SK-N-SH (cell line): ENCODE data around the gene LONP2. TPM values are rescaled to one million over a fixed set of nuclear protein-coding genes. Genes with fewer than 3 reads are reported as not detected.
A peak's percentile ranks its signal among the peaks of the same experiment; 100 is the strongest.

Experiments used
- CTCF ChIA-PET: fragments of 300-600, 350-600 bp; formaldehyde crosslinking; extraction: SDS; loops from one replicate; lab custom pipeline; 2021; lab: Yijun Ruan, JAX
- POLR2A ChIA-PET: fragments of 350-600 bp; sonication (Branson Sonifier 250); formaldehyde crosslinking; extraction: SDS; loops from one replicate; lab custom pipeline; 2020; ENCODE audit warnings: antibody characterized with exemption, inconsistent platforms; lab: Yijun Ruan, JAX
- DNase-seq: peaks from one replicate; pipeline ENCODE4 v3.0.0; 2012
- H2AFZ ChIP-seq: fragments of 200-600 bp; sonication (generic); 2 replicates; pipeline ENCODE4 v1.8.1; 2016; ENCODE audit warnings: antibody characterized with exemption, mild to moderate bottlenecking, low read depth
- H3F3A ChIP-seq: fragments of 200-600 bp; sonication (generic); replicated peaks from 2 replicates; pipeline ENCODE3; 2016; ENCODE audit warnings: antibody characterized with exemption, mild to moderate bottlenecking; ENCODE audit not compliant: insufficient read depth
- H3K27ac ChIP-seq, 2 experiments: fragments of 200-500 bp in 1 of 2; fragments of 200-600 bp in 1 of 2; sonication (Bioruptor generic) in 1 of 2; sonication (generic), shearing (Covaris generic) in 1 of 2; 2 replicates each; pipeline versions ENCODE4 v1.5.1 to v1.6.1; 2014 to 2016; ENCODE audit warnings: low read depth in 2 of 2, inconsistent platforms in 1 of 2, low read length in 1 of 2, mild to moderate bottlenecking in 1 of 2, mixed read lengths in 1 of 2
- H3K27me3 ChIP-seq: fragments of 200-600 bp; sonication (generic), shearing (Covaris generic); 2 replicates; pipeline ENCODE4 v1.6.1; 2016; ENCODE audit warnings: mixed run types; ENCODE audit not compliant: insufficient read depth
- H3K36me3 ChIP-seq, 2 experiments: fragments of 200-500 bp in 1 of 2; fragments of 200-600 bp in 1 of 2; sonication (Bioruptor generic) in 1 of 2; sonication (generic) in 1 of 2; replicated peaks in 1 of 2; 2 replicates each; pipeline versions ENCODE3 to v1.5.1; 2014 to 2016; ENCODE audit warnings: low read length in 1 of 2, mild to moderate bottlenecking in 1 of 2; ENCODE audit not compliant: insufficient read depth in 2 of 2, control insufficient read depth in 1 of 2
- H3K4me1 ChIP-seq, 2 experiments: fragments of 200-500 bp in 1 of 2; fragments of 200-600 bp in 1 of 2; sonication (Bioruptor generic) in 1 of 2; sonication (generic), shearing (Covaris generic) in 1 of 2; 2 replicates each; pipeline versions ENCODE4 v1.5.1 to v1.6.1; 2014 to 2016; ENCODE audit warnings: low read depth in 1 of 2, low read length in 1 of 2, mixed run types in 1 of 2; ENCODE audit not compliant: insufficient read depth in 2 of 2, control insufficient read depth in 1 of 2
- H3K4me2 ChIP-seq: fragments of 200-600 bp; sonication (generic), shearing (Covaris generic); 2 replicates; pipeline ENCODE4 v1.6.1; 2017; ENCODE audit warnings: mixed run types
- H3K4me3 ChIP-seq, 2 experiments: fragments of 200-500 bp in 1 of 2; fragments of 200-600 bp in 1 of 2; sonication (Bioruptor generic) in 1 of 2; sonication (generic), shearing (Covaris generic) in 1 of 2; 2 replicates each; pipeline versions ENCODE4 v1.5.1 to v1.8.1; 2014 to 2016; ENCODE audit warnings: low read depth in 2 of 2, inconsistent platforms in 1 of 2, low read length in 1 of 2, mild to moderate bottlenecking in 1 of 2, mixed read lengths in 1 of 2, moderate library complexity in 1 of 2
- H3K79me2 ChIP-seq: fragments of 200-600 bp; sonication (generic); 2 replicates; pipeline ENCODE4 v1.8.1; 2017; ENCODE audit warnings: mild to moderate bottlenecking; ENCODE audit not compliant: insufficient read depth
- H3K9ac ChIP-seq: fragments of 200-600 bp; sonication (generic); 2 replicates; pipeline ENCODE4 v1.6.1; 2017; ENCODE audit warnings: mixed run types
- H3K9me2 ChIP-seq: fragments of 200-600 bp; sonication (generic); 2 replicates; pipeline ENCODE4 v1.6.1; 2017; ENCODE audit warnings: mixed run types
- H3K9me3 ChIP-seq: fragments of 200-600 bp; sonication (generic); 2 replicates; pipeline ENCODE4 v1.6.1; 2017; ENCODE audit warnings: mixed run types, mild to moderate bottlenecking, moderate library complexity
- H4K20me1 ChIP-seq: fragments of 200-600 bp; sonication (generic); 2 replicates; pipeline ENCODE4 v1.6.1; 2017; ENCODE audit warnings: mild to moderate bottlenecking, mixed run types; ENCODE audit not compliant: insufficient read depth
- CTCF ChIP-seq: fragments of 200-600 bp; sonication (generic); IDR thresholded peaks from 2 replicates; pipeline ENCODE4 v1.6.1; 2017; ENCODE audit warnings: antibody characterized with exemption, mild to moderate bottlenecking, moderate library complexity
- ELF1 ChIP-seq: IDR thresholded peaks from 2 replicates; pipeline ENCODE4 v1.4.0; 2012
- EZH2phosphoT487 ChIP-seq: fragments of 200-600 bp; sonication (generic); IDR thresholded peaks from 2 replicates; pipeline ENCODE4 v1.6.1; 2017; ENCODE audit warnings: low read depth, mixed run types, mild to moderate bottlenecking, antibody characterized with exemption, moderate library complexity, borderline replicate concordance
- FOSL2 ChIP-seq: IDR thresholded peaks from 2 replicates; pipeline ENCODE4 v1.4.0; 2012; ENCODE audit warnings: low read depth, mild to moderate bottlenecking, moderate library complexity, borderline replicate concordance
- FOXM1 ChIP-seq: IDR thresholded peaks from 2 replicates; pipeline ENCODE4 v1.4.0; 2012; ENCODE audit warnings: low read depth, mild to moderate bottlenecking
- MXI1 ChIP-seq: IDR thresholded peaks from 2 replicates; pipeline ENCODE4 v1.6.1; 2012; ENCODE audit warnings: mild to moderate bottlenecking, low read depth, low read length, improper control_type of control experiment
- NFIC ChIP-seq: IDR thresholded peaks from 2 replicates; pipeline ENCODE4 v1.4.0; 2012; ENCODE audit warnings: borderline replicate concordance
- NRF1 ChIP-seq: IDR thresholded peaks from 2 replicates; pipeline ENCODE4 v1.6.1; 2012; ENCODE audit warnings: low read depth, mild to moderate bottlenecking, low read length
- PBX3 ChIP-seq: IDR thresholded peaks from 2 replicates; pipeline ENCODE4; 2012
- RCOR1 ChIP-seq: fragments of 150-350 bp; IDR thresholded peaks from 2 replicates; pipeline ENCODE4 v1.6.1; 2017; ENCODE audit warnings: antibody characterized with exemption, low read length
- REST ChIP-seq: IDR thresholded peaks from 2 replicates; pipeline ENCODE4 v1.6.1; 2012; ENCODE audit warnings: mild to moderate bottlenecking, low read depth, low read length, moderate library complexity
- SIN3A ChIP-seq: IDR thresholded peaks from 2 replicates; pipeline ENCODE4 v1.6.1; 2012; ENCODE audit warnings: low read depth, mild to moderate bottlenecking, low read length, moderate library complexity, borderline replicate concordance
- SMC3 ChIP-seq: IDR thresholded peaks from 2 replicates; pipeline ENCODE4 v1.6.1; 2012; ENCODE audit warnings: low read depth, low read length, improper control_type of control experiment
- TAF1 ChIP-seq: IDR thresholded peaks from 2 replicates; pipeline ENCODE4 v1.6.1; 2012; ENCODE audit warnings: low read depth, mild to moderate bottlenecking, low read length, moderate library complexity, borderline replicate concordance
- TCF12 ChIP-seq: IDR thresholded peaks from 2 replicates; pipeline ENCODE4 v1.4.0; 2012
- USF1 ChIP-seq: IDR thresholded peaks from 2 replicates; pipeline ENCODE4 v1.4.0; 2012; ENCODE audit warnings: low read depth, borderline replicate concordance
- USF2 ChIP-seq: fragments of 150-350 bp; IDR thresholded peaks from 2 replicates; pipeline ENCODE4 v1.6.1; 2017; ENCODE audit warnings: antibody characterized with exemption, low read length, low read depth, borderline replicate concordance
- YY1 ChIP-seq: IDR thresholded peaks from 2 replicates; pipeline ENCODE4 v1.4.0; 2012; ENCODE audit warnings: low read depth, mild to moderate bottlenecking
- ZBTB33 ChIP-seq: IDR thresholded peaks from 2 replicates; pipeline ENCODE4 v1.4.0; 2012; ENCODE audit warnings: low read depth, borderline replicate concordance
- WGBS: methylation state at CpG from one replicate; pipeline ENCODE4 v1.1.6; 2017; ENCODE audit warnings: low lambda C conversion rate; 5-methylcytosine and 5-hydroxymethylcytosine counted together
- polyA plus RNA-seq, 3 experiments: library from polyadenylated mRNA; depleted of rRNA; stranded (reverse); fragments of >200 nt; gene quantifications; 2 replicates each; pipeline ENCODE4 v1.2.3, GENCODE V29; 2012

Gene LONP2
- polyA plus RNA-seq, 1 of the 3 experiments (the other 2 are of a cell fraction): 22.4 TPM

GRCh38 chr16:48247311-48247710 lies 3.2 kb downstream of the LONP2 start, which contains the start of gene ABCC11:
TSS of gene ABCC11 (minus strand) at chr16:48247539. CDS start at chr16:48231921, 15,618 bp downstream.
- ChIA-PET CTCF (no interaction called here), POLR2A (no interaction called here)
- DNase-seq: no peak
- 67% methylated on average over 4 of the region's 4 CpGs for WGBS
- peak within 1 kb of the TSS; percentile 87; the same call in 1 of the 2 replicates for H3K4me2 ChIP-seq
- H3K9me3 ChIP-seq: no peaks in the 10 kb centered on the region
- H3F3A ChIP-seq: no peaks in the 10 kb centered on the region
- peaks cover 80% of the 10 kb centered on the region for H3K79me2 ChIP-seq
- H3K4me3 ChIP-seq: no peak within 1 kb of the TSS; a peak in 1 of 4 replicates
- H3K9ac ChIP-seq: no peak within 1 kb of the TSS
- H3K9me2 ChIP-seq: no peaks in the 10 kb centered on the region
- no peaks in the 10 kb centered on the region for H3K27me3 ChIP-seq
- no peak for TF ChIP-seq FOXM1
- TF ChIP-seq EZH2phosphoT487: no peak
- no peak for TF ChIP-seq YY1
- no peak for TF ChIP-seq USF2
- no peak for TF ChIP-seq SIN3A
- no peak for TF ChIP-seq TAF1
- TF ChIP-seq FOSL2: no peak
- TF ChIP-seq NRF1: no peak
- no peak for TF ChIP-seq SMC3
- TF ChIP-seq MXI1: no peak
- no peak for TF ChIP-seq NFIC
- no peak for TF ChIP-seq REST
- no peak for TF ChIP-seq CTCF
- TF ChIP-seq PBX3: no peak
- TF ChIP-seq ELF1: no peak
- no peak for TF ChIP-seq TCF12
- no peak for TF ChIP-seq USF1
- TF ChIP-seq RCOR1: no peak
- no peak for TF ChIP-seq ZBTB33
- H2AFZ ChIP-seq: no peak within 1 kb of the TSS
- H3K36me3 ChIP-seq: peaks cover 0 to 3% of the 10 kb centered on the region in 2 experiments
- peaks cover 6 to 10% of the 10 kb centered on the region in 2 experiments; a peak in 3 of 4 replicates for H3K4me1 ChIP-seq
- H4K20me1 ChIP-seq: peaks cover 26% of the 10 kb centered on the region; the same call in 1 of the 2 replicates
- no peak within 1 kb of the TSS for H3K27ac ChIP-seq
